Ascending aorta (tissue), 2 donors: ENCODE measurements around the gene KIF3C. TPM values are rescaled to one million over a fixed set of nuclear protein-coding genes. Genes with fewer than 3 reads are reported as not detected.
"Not testable (repeated sequence)": the region's sequence is repeated elsewhere in the genome, so short reads cannot be mapped to it uniquely, and the experiment has no call there.

Experiments
- DNase-seq, 2 donors: peaks; one replicate each; pipeline ENCODE4 v3.0.0-alpha.2; 2019; ENCODE audit warnings: low spot score in 2 of 2
- H3K27ac ChIP-seq, 2 donors: fragments of 200-600 bp; sonication (generic); one replicate each; pipeline ENCODE4 v1.5.1; 2016 to 2017; ENCODE audit warnings: mild to moderate bottlenecking in 1 of 2
- H3K27me3 ChIP-seq: fragments of 200-600 bp; sonication (generic); one replicate; pipeline ENCODE4 v1.5.1; 2017
- H3K36me3 ChIP-seq, 2 donors: fragments of 200-600 bp; sonication (generic); one replicate each; pipeline ENCODE4 v1.5.1; 2016
- H3K4me1 ChIP-seq, 2 donors: fragments of 200-600 bp; sonication (generic); one replicate each; pipeline ENCODE4 v1.5.1; 2016 to 2017; ENCODE audit warnings: mild to moderate bottlenecking in 1 of 2
- H3K4me3 ChIP-seq, 2 donors: fragments of 200-600 bp; sonication (generic); one replicate each; pipeline ENCODE4 v1.5.1; 2016 to 2017; ENCODE audit warnings: mild to moderate bottlenecking in 1 of 2
- H3K9me3 ChIP-seq, 2 donors: fragments of 200-600 bp; sonication (generic); one replicate each; pipeline ENCODE4 v1.5.1; 2016
- intact Hi-C: fragments of 100-400 bp; cut with DNase I; formaldehyde crosslinking; loops from one replicate; pipeline ENCODE4 v1.15.1; 2023
- total RNA-seq: library from RNA; depleted of rRNA; stranded (reverse); fragments of >200 nt; gene quantifications from one replicate; pipeline ENCODE4 v1.1.0, GENCODE V29; 2016
- TF ChIP-seq, protein P1 (sequence below), 3 experiments: fragments of 200-600 bp in 2 of 3; fragments of 450-650 bp in 1 of 3; sonication (generic) in 2 of 3; IDR thresholded peaks; one replicate each; pipeline ENCODE4 v1.5.1; 2016 to 2019; ENCODE audit warnings: antibody characterized with exemption in 3 of 3, mild to moderate bottlenecking in 1 of 3, moderate library complexity in 1 of 3

The KIF3C gene
- total RNA-seq, 1 donor from 2014 or later, result 11.9 TPM

DNA sequence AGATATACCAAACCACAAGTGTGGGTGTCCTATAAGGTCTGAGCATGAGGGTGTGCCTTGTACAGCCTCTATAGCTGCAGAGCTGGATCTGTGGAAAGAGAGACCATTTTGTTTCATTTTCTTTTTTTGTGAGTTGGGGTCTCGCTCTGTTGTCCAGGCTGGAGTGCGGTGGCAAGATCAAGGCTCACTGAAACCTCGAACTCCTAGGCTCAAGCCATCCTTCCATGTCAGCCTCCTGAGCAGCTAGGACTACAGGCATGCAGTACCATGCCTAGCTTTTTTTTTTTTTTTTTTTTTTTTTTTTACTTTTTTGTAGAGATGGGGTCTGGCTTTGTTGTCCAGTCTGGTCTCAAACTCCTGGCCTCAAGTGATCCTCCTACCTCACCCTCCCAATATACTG is 10.7 kb downstream of the KIF3C start:
- DNase-seq, result no peak
- Histone ChIP-seq H3K9me3 (no peaks in the 10 kb centered on the region), H3K4me3 (no peak overlapping the region), H3K27me3 (no peaks in the 10 kb centered on the region), H3K4me1 (no peaks in the 10 kb centered on the region), H3K27ac (no peak overlapping the region), H3K36me3 (peaks cover 0 to 8% of the 10 kb centered on the region in 2 donors)
- intact Hi-C loops, result no loop called here
- TF ChIP-seq, protein P1, sequence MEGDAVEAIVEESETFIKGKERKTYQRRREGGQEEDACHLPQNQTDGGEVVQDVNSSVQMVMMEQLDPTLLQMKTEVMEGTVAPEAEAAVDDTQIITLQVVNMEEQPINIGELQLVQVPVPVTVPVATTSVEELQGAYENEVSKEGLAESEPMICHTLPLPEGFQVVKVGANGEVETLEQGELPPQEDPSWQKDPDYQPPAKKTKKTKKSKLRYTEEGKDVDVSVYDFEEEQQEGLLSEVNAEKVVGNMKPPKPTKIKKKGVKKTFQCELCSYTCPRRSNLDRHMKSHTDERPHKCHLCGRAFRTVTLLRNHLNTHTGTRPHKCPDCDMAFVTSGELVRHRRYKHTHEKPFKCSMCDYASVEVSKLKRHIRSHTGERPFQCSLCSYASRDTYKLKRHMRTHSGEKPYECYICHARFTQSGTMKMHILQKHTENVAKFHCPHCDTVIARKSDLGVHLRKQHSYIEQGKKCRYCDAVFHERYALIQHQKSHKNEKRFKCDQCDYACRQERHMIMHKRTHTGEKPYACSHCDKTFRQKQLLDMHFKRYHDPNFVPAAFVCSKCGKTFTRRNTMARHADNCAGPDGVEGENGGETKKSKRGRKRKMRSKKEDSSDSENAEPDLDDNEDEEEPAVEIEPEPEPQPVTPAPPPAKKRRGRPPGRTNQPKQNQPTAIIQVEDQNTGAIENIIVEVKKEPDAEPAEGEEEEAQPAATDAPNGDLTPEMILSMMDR (IDR thresholded peaks at IDR 0.05), result no peak

DNA sequence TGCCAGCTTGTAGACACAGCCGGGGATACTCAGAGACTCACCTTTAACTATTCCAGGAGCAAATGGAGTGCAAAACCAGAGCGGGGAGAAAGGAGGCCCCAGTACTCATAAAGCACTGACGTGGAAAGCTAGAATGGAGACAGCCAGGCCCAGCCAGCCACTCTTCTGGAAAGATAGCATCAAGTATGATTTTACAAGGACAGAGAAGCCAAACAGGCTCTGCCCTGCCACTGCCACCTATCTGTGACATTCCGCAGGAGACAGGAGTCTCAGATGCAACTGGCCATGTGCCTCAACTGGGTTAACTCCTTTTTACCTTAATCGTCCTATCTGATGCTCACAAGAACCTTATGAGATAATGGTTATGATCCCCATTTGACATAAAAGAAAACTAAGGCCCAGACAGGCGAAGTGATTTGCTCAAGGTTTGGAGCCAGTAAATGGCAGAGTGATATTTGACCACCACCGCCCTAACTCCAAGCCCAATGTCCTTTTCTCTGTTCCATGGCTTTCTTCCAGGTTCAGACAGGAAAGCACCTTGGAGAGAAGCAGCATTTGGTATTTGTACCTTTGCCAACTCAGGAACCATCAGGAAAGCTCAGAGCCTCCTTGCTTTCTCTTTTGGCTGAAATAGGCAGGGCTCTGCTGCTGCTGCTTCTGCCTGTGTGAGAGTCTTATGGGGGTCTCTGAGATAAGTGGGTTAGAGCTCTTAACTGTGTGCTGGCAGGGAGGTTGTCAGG is 15.6 kb downstream of the KIF3C start:
- no peak overlapping the region for H3K4me3 ChIP-seq
- no peak for DNase-seq
- no peaks in the 10 kb centered on the region for H3K9me3 ChIP-seq
- peaks cover 0 to 8% of the 10 kb centered on the region in 2 donors for H3K36me3 ChIP-seq
- H3K27ac ChIP-seq, result no peak overlapping the region
- TF ChIP-seq, protein P1 (IDR thresholded peaks at IDR 0.05), result no peak
- no peaks in the 10 kb centered on the region for H3K4me1 ChIP-seq
- intact Hi-C loops, result no loop called here
- no peaks in the 10 kb centered on the region for H3K27me3 ChIP-seq

DNA sequence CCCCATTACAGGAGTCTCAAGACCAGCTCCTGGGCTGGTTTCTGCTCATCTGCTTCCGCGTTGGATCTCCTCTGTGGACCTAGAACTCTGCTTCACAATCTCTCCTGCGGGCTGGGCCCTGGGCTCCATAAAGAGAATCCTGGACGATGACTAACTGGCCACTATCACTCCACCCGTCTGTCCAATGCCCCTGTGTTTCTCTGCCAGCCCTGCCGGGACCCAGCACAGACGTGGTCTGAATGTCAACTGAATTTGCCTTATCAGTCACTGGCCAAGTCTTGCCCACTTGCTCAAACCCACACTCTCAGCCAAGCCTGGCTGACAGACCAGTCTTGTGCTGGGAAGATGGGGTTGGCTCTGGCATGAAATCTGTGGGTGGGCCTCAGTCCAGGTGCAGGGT is 17.4 kb downstream of the KIF3C start:
- H3K4me3 ChIP-seq, result no peak overlapping the region
- H3K4me1 ChIP-seq, result no peaks in the 10 kb centered on the region
- H3K27ac ChIP-seq, result no peak overlapping the region
- no peaks in the 10 kb centered on the region for H3K9me3 ChIP-seq
- H3K27me3 ChIP-seq, result no peaks in the 10 kb centered on the region
- no peak for DNase-seq
- peaks cover 0 to 2% of the 10 kb centered on the region in 2 donors for H3K36me3 ChIP-seq
- TF ChIP-seq, protein P1 (IDR thresholded peaks at IDR 0.05), result no peak
- intact Hi-C loops, result no loop called here

DNA sequence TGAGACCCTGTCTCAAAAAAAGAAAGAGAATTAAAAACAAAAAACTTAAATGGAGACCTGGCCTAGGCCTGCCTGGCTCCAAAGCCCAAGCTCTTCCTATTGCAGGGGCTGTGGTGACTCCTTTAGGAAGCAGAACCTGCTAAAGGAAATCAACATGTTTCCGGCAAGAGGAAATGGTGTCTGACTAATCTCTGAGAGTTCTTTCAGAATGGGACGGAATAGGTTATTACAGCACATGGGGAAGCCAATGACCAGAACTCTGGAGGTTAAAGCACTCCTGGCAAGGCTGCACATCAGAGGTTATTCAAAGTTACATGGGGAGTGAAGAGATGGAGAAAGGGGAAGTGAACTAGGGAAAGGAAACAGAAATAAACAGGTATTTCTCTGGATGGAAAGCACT is 21.4 kb downstream of the KIF3C start:
- Histone ChIP-seq H3K4me1 (no peaks in the 10 kb centered on the region), H3K9me3 (no peaks in the 10 kb centered on the region), H3K36me3 (peaks cover 0 to 12% of the 10 kb centered on the region in 2 donors), H3K27me3 (no peaks in the 10 kb centered on the region), H3K4me3 (no peak overlapping the region), H3K27ac (no peak overlapping the region)
- TF ChIP-seq, protein P1 (IDR thresholded peaks at IDR 0.05), result no peak
- intact Hi-C loops, result no loop called here
- no peak for DNase-seq

DNA sequence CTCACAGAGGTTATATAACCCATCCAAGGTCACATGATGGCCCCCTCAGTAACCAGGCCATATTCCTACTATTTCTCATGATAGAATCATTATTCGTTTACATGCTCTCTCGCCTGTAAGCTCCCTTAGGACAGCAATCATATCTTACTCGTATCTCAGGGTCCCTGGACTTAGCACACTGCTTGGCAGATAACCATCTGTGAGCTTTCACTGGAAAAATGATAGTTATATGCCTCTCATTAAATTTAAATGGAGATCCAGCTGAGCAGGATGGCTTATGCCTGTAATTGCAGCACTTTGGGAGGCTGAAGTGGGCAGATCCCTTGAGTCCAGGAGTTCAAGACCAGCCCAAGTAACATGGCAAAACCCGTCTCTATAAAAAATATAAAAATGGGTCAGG is 21.9 kb downstream of the KIF3C start:
- H3K27ac ChIP-seq, result no peak overlapping the region
- H3K36me3 ChIP-seq, result peaks cover 0 to 17% of the 10 kb centered on the region in 2 donors
- no peak overlapping the region for H3K4me3 ChIP-seq
- no peaks in the 10 kb centered on the region for H3K4me1 ChIP-seq
- intact Hi-C loops, result no loop called here
- no peaks in the 10 kb centered on the region for H3K9me3 ChIP-seq
- no peaks in the 10 kb centered on the region for H3K27me3 ChIP-seq
- no peak for DNase-seq
- TF ChIP-seq, protein P1 (IDR thresholded peaks at IDR 0.05), result no peak

DNA sequence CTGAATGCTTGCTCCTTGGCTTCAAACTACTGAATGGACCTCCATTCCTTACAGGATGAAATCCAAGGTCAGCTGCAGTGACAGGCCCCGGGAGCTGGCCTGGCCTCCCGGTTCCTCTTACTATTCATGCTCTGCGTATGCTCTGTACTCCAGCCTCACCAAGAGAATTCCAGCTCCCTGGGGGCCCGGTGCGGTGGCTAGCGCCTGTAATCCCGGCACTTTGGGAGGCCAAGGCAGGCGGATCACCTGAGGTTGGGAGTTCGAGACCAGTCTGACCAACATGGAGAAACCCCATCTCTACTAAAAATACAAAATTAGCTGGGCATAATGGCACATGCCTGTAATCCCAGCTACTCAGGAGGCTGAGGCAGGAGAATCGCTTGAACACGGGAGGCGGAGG is 23.7 kb downstream of the KIF3C start:
- intact Hi-C loops, H3K9me3 ChIP-seq, H3K27ac ChIP-seq, DNase-seq, H3K27me3 ChIP-seq, H3K4me3 ChIP-seq, H3K4me1 ChIP-seq: not testable (repeated sequence)
- H3K36me3 ChIP-seq, result peaks cover 0 to 23% of the 10 kb centered on the region in 2 donors
